Stimulated activated CD8-positive, alpha-beta memory T cell treated with anti-CD3 and anti-CD28 coated beads, Interleukin-7, amount 100 ng/mL, for 24 hours (primary cell): ENCODE data around the gene ST7L.

Source experiments
- DNase-seq: peaks from one replicate; pipeline ENCODE4 v3.0.0-alpha.2; 2020; ENCODE audit warnings: low read depth

Gene ST7L

GRCh38 chr1:112546076-112546475 is 72.9 kb downstream of the ST7L start:
- DNase-seq, result no peak

GRCh38 chr1:112544751-112545150 is 74.2 kb downstream of the ST7L start:
- DNase-seq, result no peak

- no peak for DNase-seq
These were observed 74.8 kb downstream of the ST7L start for GRCh38 chr1:112544011-112544688.

- DNase-seq, result no peak
These were observed 76.6 kb downstream of the ST7L start for GRCh38 chr1:112542206-112542973.

GRCh38 chr1:112541299-112541698 is 77.6 kb downstream of the ST7L start:
- no peak for DNase-seq

GRCh38 chr1:112540226-112540794 is 78.6 kb downstream of the ST7L start:
- DNase-seq, result no peak

GRCh38 chr1:112538883-112539282 is 80.1 kb downstream of the ST7L start:
- no peak for DNase-seq

- DNase-seq, result no peak
These were observed 81.5 kb downstream of the ST7L start for GRCh38 chr1:112537456-112537855.

GRCh38 chr1:112536561-112536960 is 82.4 kb downstream of the ST7L start:
- DNase-seq, result no peak

GRCh38 chr1:112533029-112533428 is 85.9 kb downstream of the ST7L start:
- DNase-seq, result no peak

- no peak for DNase-seq
These were observed 86.9 kb downstream of the ST7L start for GRCh38 chr1:112532064-112532463.

GRCh38 chr1:112530832-112531231 is 88.1 kb downstream of the ST7L start:
- no peak for DNase-seq

- no peak for DNase-seq
These were observed 89.6 kb downstream of the ST7L start for GRCh38 chr1:112529301-112529700.

GRCh38 chr1:112528076-112528475 is 90.9 kb downstream of the ST7L start:
- DNase-seq, result no peak

GRCh38 chr1:112527266-112528010 is 91.5 kb downstream of the ST7L start:
- no peak for DNase-seq

GRCh38 chr1:112524986-112525385 is 94.0 kb downstream of the ST7L start:
- no peak for DNase-seq

GRCh38 chr1:112524251-112524650 is 94.7 kb downstream of the ST7L start:
- DNase-seq, result no peak

- no peak for DNase-seq
These were observed 96.3 kb downstream of the ST7L start for GRCh38 chr1:112522621-112523020.

GRCh38 chr1:112520166-112520565 is 98.8 kb downstream of the ST7L start:
- DNase-seq, result no peak

- no peak for DNase-seq
These were observed 100.8 kb downstream of the ST7L start for GRCh38 chr1:112518186-112518585.

GRCh38 chr1:112517646-112518045 is 101.3 kb downstream of the ST7L start:
- DNase-seq, result no peak

- DNase-seq, result no peak
These were observed 101.7 kb downstream of the ST7L start for GRCh38 chr1:112517231-112517630.

GRCh38 chr1:112516141-112516540 is 102.8 kb downstream of the ST7L start:
- DNase-seq, result no peak
